Spinal cord (tissue), 10 donors: Measurements from ENCODE around the gene ZNF580. TPM values are rescaled to one million over a fixed set of nuclear protein-coding genes. Genes with fewer than 3 reads are reported as not detected.

Experiments used
- DNase-seq, 6 donors: peaks; one replicate each; pipeline versions ENCODE4 v3.0.0 to v3.0.0-alpha.2; 2013 to 2015; ENCODE audit warnings: low spot score in 6 of 6, low read depth in 4 of 6
- H3K27ac ChIP-seq: one replicate; pipeline ENCODE4 v1.5.1; 2013; ENCODE audit warnings: low read depth, low read length, control low read depth
- H3K27me3 ChIP-seq: one replicate; pipeline ENCODE4 v1.6.1; 2013; ENCODE audit warnings: low read length; ENCODE audit not compliant: control insufficient read depth, insufficient read depth
- H3K36me3 ChIP-seq: one replicate; pipeline ENCODE4 v1.6.1; 2013; ENCODE audit warnings: low read length; ENCODE audit not compliant: control insufficient read depth, insufficient read depth
- H3K4me1 ChIP-seq: one replicate; pipeline ENCODE4 v1.6.1; 2013; ENCODE audit warnings: low read length; ENCODE audit not compliant: control insufficient read depth, insufficient read depth
- H3K4me3 ChIP-seq: one replicate; pipeline ENCODE4 v1.5.1; 2013; ENCODE audit warnings: low read depth, low read length, control low read depth
- H3K9me3 ChIP-seq: one replicate; pipeline ENCODE4 v1.6.1; 2013; ENCODE audit warnings: low read length; ENCODE audit not compliant: control insufficient read depth, insufficient read depth
- WGBS: methylation state at CpG from one replicate; pipeline ENCODE4 v1.1.5; 2013; ENCODE audit warnings: missing lambda C conversion rate; ENCODE audit not compliant: insufficient coverage; 5-methylcytosine and 5-hydroxymethylcytosine counted together
- polyA plus RNA-seq, 2 donors: library from polyadenylated mRNA; unstranded; fragments of 120-200 nt; gene quantifications; one replicate each; pipeline ENCODE4 v1.2.1, GENCODE V29; 2013; ENCODE audit not compliant: insufficient read length in 2 of 2
- total RNA-seq, 2 donors: library from RNA; depleted of rRNA in 1 of 2; stranded (reverse); fragments of 120-200 nt in 1 of 2; fragments of >200 nt in 1 of 2; gene quantifications; one replicate each; pipeline versions ENCODE4 v1.2.3 to v1.2.4, GENCODE V29; 2013 to 2014
- donor health status: healthy.

ZNF580 gene
- total and polyA plus RNA-seq, 4 donors, result 3.5 to 71.7 (median 38.7) TPM

DNA sequence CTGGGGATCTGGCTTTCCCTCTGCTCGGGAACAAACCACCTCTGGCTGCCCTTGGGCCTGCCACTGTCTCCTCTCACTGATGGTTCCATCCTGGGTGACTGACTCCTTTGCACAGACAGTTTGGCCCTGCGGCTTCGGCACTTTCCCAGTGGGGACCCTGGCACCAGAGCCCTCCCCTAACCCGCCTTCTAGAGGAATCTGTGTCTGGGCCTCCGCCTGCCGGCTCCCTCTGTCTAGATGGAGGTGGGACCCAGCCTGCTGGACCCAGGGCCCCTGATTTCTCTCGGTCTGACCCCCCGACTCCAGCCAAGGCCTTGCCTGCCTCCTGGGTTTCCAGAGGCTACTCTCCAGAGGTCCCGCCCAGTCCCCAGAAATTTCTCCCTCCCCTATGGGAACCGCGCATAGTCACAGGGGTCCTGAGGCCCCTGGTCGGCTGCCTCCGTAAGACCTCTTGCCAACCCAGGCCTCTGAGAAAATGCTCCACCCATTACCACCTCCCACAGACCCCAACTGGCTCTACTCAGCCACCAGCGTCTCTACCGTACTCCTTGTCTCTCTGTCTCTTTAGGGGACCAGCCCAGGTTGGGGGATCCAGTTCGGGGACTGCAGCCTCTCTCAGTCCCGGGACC lies 9.9 kb downstream of the ZNF580 start:
- Histone ChIP-seq H3K9me3 (no peaks in the 10 kb centered on the region), H3K4me3 (no peak overlapping the region), H3K27me3 (no peaks in the 10 kb centered on the region), H3K27ac (no peak overlapping the region), H3K4me1 (peaks cover 42% of the 10 kb centered on the region), H3K36me3 (peaks cover 56% of the 10 kb centered on the region)
- 90% methylated on average over 17 of the region's 17 CpGs for WGBS
- no peak for DNase-seq

DNA sequence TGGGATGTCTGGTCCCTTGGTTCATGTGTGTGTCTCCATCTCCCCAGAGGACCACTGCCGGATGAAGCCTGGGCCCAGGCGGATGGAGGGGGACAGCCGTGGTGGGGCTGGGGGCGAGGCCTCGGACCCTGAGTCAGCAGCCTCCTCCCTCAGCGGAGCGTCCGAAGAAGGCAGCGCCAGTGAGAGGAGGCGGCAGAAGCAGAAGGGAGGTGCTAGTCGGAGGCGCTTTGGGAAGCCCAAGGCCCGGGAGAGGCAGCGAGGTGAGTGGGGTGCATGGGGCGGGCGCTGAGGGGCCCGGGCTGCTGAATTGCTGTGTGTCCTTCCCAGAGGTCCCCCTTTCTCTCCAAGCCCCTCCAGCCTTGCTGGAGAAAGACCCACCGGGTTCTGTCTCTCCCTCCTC lies 10.4 kb downstream of the ZNF580 start:
- Histone ChIP-seq H3K4me1 (peaks cover 42% of the 10 kb centered on the region), H3K27me3 (no peaks in the 10 kb centered on the region), H3K9me3 (no peaks in the 10 kb centered on the region), H3K27ac (no peak overlapping the region), H3K36me3 (peaks cover 52% of the 10 kb centered on the region), H3K4me3 (no peak overlapping the region)
- 92% methylated on average over 6 of the region's 18 CpGs for WGBS
- no peak for DNase-seq

- WGBS, result 48% methylated on average over 63 of the region's 71 CpGs
- H3K9me3 ChIP-seq, result no peaks in the 10 kb centered on the region
- DNase-seq, result no peak
- H3K27ac ChIP-seq, result no peak overlapping the region
- H3K27me3 ChIP-seq, result no peaks in the 10 kb centered on the region
- peaks cover 55% of the 10 kb centered on the region for H3K36me3 ChIP-seq
- H3K4me3 ChIP-seq, result no peak overlapping the region
- peaks cover 42% of the 10 kb centered on the region for H3K4me1 ChIP-seq
Measured at GRCh38 chr19:55652311-55653128, 11.7 kb downstream of the ZNF580 start.

- Histone ChIP-seq H3K4me1 (peaks cover 40% of the 10 kb centered on the region), H3K4me3 (peak overlapping the region; percentile 77), H3K36me3 (peaks cover 54% of the 10 kb centered on the region), H3K27me3 (no peaks in the 10 kb centered on the region), H3K27ac (peak overlapping the region; percentile 99), H3K9me3 (no peaks in the 10 kb centered on the region)
- peak; percentile 99 to 100 (median 100) for DNase-seq
- under 1% methylated on average over 57 of the region's 57 CpGs for WGBS
Measured at GRCh38 chr19:55653651-55654322, 13.0 kb downstream of the ZNF580 start.

DNA sequence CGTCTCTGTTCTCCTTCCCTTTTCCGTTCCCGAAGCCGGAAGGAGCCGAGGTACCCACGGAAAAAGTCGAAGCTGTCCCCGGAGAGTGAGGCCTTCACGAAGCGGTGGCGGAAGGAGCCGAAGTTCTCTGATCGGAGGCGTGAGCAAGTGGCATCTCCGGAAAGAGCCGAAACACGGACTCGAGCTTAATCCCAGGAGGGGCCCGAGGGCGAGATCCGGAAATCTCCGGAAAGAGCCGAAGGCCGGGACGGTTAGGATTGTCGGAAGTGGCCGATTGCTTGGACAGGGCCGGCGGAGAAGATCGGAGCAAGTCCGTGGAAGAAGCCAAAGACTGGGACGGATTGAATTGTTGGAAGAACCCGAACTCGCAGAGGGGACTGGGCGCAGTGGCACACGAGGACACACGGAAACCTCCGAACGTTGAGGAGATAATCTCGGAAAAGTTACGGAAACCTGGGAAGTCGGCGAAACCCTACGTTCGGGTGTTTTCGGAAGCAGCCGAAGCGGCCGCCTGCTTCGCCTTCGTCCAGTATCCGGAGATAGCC lies 13.6 kb downstream of the ZNF580 start:
- Histone ChIP-seq H3K36me3 (peaks cover 54% of the 10 kb centered on the region), H3K27ac (peak overlapping the region; percentile 99), H3K4me3 (peak overlapping the region; percentile 77), H3K27me3 (no peaks in the 10 kb centered on the region), H3K4me1 (peaks cover 40% of the 10 kb centered on the region), H3K9me3 (no peaks in the 10 kb centered on the region)
- DNase-seq, result peak; percentile 99 to 100 (median 100)
- WGBS, result under 1% methylated on average over 52 of the region's 52 CpGs

DNA sequence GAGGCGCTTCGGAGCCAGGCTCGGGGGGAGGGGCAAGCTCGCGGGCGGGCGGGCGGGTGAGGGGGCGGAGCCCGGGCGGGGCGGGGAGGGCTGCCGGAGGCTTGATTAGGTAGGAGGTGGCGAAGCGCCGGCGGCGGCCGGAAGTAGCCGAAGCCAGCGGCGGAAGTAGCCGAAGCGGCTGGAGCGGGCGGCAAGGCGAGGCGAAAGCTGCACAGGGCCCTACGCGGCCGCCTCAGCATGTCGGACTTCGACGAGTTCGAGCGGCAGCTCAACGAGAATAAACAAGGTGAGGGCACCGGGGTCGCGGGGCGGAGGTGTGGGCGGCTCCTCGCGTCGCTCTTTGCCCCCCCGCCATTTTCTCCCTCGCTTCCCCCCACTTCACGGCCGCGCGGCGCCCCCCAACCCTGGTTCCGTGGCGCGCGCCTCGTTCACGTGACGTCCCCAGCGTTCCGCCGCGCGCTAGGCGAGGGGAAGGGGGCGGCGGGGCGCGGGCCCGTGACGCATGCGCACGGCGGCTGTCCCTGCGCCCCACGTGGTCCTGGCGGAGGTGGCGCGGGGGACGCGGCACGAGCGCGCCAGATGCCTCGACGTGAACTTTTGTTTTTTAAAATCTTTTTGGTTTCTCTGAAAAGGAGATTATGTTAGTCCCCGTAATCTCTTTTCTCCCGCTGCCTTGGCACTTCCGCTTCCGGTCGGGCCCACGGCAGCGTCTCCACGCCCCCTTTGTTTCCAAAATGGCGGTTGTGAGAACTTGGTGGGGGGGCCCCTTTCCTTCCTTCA lies 14.3 kb downstream of the ZNF580 start, which contains the start of gene U2AF2:
Gene U2AF2 (plus strand): TSS at position 168 of the 780 bp plus-strand sequence. CDS start 70 bp downstream, at position 238.
- peaks cover 54% of the 10 kb centered on the region for H3K36me3 ChIP-seq
- peak within 1 kb of the TSS; percentile 99 for H3K27ac ChIP-seq
- H3K4me3 ChIP-seq, result peak within 1 kb of the TSS; percentile 92
- peaks cover 38% of the 10 kb centered on the region for H3K4me1 ChIP-seq
- WGBS, result under 1% methylated on average over 89 of the region's 95 CpGs
- H3K9me3 ChIP-seq, result no peaks in the 10 kb centered on the region
- H3K27me3 ChIP-seq, result no peaks in the 10 kb centered on the region
- DNase-seq, result peak in 5 of 6 donors; percentile 89 to 98 (median 92)

DNA sequence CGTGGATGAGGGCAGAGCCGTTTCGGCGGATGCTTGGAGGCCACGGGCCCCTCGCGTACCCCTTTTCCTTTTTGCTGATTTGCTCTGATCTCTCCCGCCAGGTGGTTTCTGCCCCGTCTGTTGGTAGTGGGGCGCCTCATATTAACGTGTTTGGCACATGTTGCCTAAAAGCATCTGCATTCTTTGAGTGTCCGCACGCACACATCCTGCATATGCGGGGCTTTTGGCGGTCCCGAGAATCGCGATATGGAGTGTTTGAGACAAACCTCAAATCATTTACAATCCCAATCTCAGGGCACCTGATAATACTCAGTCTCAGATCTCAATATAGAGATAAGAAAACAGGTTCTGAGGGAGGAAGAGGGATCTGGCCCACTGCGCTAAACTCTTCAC lies 14.8 kb downstream of the ZNF580 start:
- H3K36me3 ChIP-seq, result peaks cover 54% of the 10 kb centered on the region
- H3K4me1 ChIP-seq, result peaks cover 37% of the 10 kb centered on the region
- no peaks in the 10 kb centered on the region for H3K27me3 ChIP-seq
- no peaks in the 10 kb centered on the region for H3K9me3 ChIP-seq
- no peak for DNase-seq
- H3K4me3 ChIP-seq, result peak overlapping the region; percentile 92
- peak overlapping the region; percentile 99 for H3K27ac ChIP-seq
- 0% methylated on average over 14 of the region's 19 CpGs for WGBS

- Histone ChIP-seq H3K4me1 (peaks cover 37% of the 10 kb centered on the region), H3K9me3 (no peaks in the 10 kb centered on the region), H3K36me3 (peaks cover 54% of the 10 kb centered on the region), H3K27ac (no peak overlapping the region), H3K27me3 (no peaks in the 10 kb centered on the region), H3K4me3 (no peak overlapping the region)
- no peak for DNase-seq
- WGBS, result 64% methylated on average over 7 of the region's 7 CpGs
Measured at GRCh38 chr19:55656552-55656951, 15.8 kb downstream of the ZNF580 start.
